Keratinocyte (primary cell): ENCODE results near the gene SMOC1. TPM values are rescaled to one million over a fixed set of nuclear protein-coding genes. Genes with fewer than 3 reads are reported as not detected.

Experiments
- DNase-seq: peaks from one replicate; pipeline ENCODE4 v3.0.0-alpha.2; 2011; ENCODE audit warnings: low read depth, missing footprints, low spot score
- FAIRE-seq: peaks from 2 replicates; lab custom pipeline; 2011; peaks lifted over from hg19 to GRCh38; lab: Jason Lieb, UNC
- H2AFZ ChIP-seq: 2 replicates; pipeline ENCODE4 v1.6.0; 2012; ENCODE audit warnings: low read length, control low read depth, inconsistent platforms; ENCODE audit not compliant: control insufficient read depth
- H3K27ac ChIP-seq: 2 replicates; pipeline ENCODE4 v1.5.1; 2011; ENCODE audit warnings: low read length; ENCODE audit not compliant: control insufficient read depth, insufficient read depth
- H3K27me3 ChIP-seq: 3 replicates; pipeline ENCODE4 v1.6.0; 2011; ENCODE audit warnings: low read length; ENCODE audit not compliant: control insufficient read depth, insufficient read depth; ENCODE audit errors: extremely low read depth
- H3K36me3 ChIP-seq, 2 experiments: 2 replicates in 1 of 2; 3 replicates in 1 of 2; pipeline ENCODE4 v1.5.1; 2011; ENCODE audit warnings: low read length in 2 of 2, mild to moderate bottlenecking in 1 of 2; ENCODE audit not compliant: control insufficient read depth in 2 of 2, insufficient read depth in 2 of 2; ENCODE audit errors: extremely low read depth in 1 of 2
- H3K4me1 ChIP-seq: 3 replicates; pipeline ENCODE4 v1.5.1; 2011; ENCODE audit warnings: low read length; ENCODE audit not compliant: control insufficient read depth, insufficient read depth; ENCODE audit errors: extremely low read depth
- H3K4me2 ChIP-seq: 3 replicates; pipeline ENCODE4 v1.6.0; 2011; ENCODE audit warnings: low read depth, low read length; ENCODE audit not compliant: control insufficient read depth, insufficient read depth; ENCODE audit errors: extremely low read depth
- H3K4me3 ChIP-seq, 3 experiments: fragments of 200-600 bp in 1 of 3; sonication (generic) in 1 of 3; 2 replicates in 2 of 3; 3 replicates in 1 of 3; pipeline ENCODE4 v1.5.1; 2011 to 2016; ENCODE audit warnings: low read length in 3 of 3, mild to moderate bottlenecking in 3 of 3, control low read depth in 2 of 3, inconsistent platforms in 1 of 3, low read depth in 1 of 3, mixed read lengths in 1 of 3, mixed run types in 1 of 3, moderate library complexity in 1 of 3; ENCODE audit not compliant: control insufficient read depth in 2 of 3, insufficient read depth in 2 of 3; ENCODE audit errors: extremely low read depth in 1 of 3
- H3K79me2 ChIP-seq: 2 replicates; pipeline ENCODE4 v1.6.0; 2012; ENCODE audit warnings: low read length; ENCODE audit not compliant: control insufficient read depth, insufficient read depth
- H3K9ac ChIP-seq: 3 replicates; pipeline ENCODE4 v1.6.0; 2011; ENCODE audit warnings: low read length; ENCODE audit not compliant: control insufficient read depth, insufficient read depth; ENCODE audit errors: extremely low read depth
- H3K9me1 ChIP-seq: 3 replicates; pipeline ENCODE4 v1.6.0; 2011; ENCODE audit warnings: low read length; ENCODE audit not compliant: control insufficient read depth, insufficient read depth; ENCODE audit errors: extremely low read depth
- H3K9me3 ChIP-seq: 2 replicates; pipeline ENCODE4 v1.5.1; 2012; ENCODE audit warnings: low read depth, low read length; ENCODE audit not compliant: control insufficient read depth
- H4K20me1 ChIP-seq: 3 replicates; pipeline ENCODE4 v1.6.0; 2011; ENCODE audit warnings: low read length; ENCODE audit not compliant: control insufficient read depth, insufficient read depth; ENCODE audit errors: extremely low read depth
- EZH2 ChIP-seq: IDR thresholded peaks from one replicate; pipeline ENCODE4 v1.6.1; 2012; ENCODE audit warnings: inconsistent platforms, mild to moderate bottlenecking, low read length, moderate library complexity
- dilution Hi-C: fragments of 300-500 bp; cut with MboI; formaldehyde crosslinking; loops from one replicate; pipeline ENCODE4 v1.7.0; 2020; ENCODE audit warnings: low sequenced_read_pairs; ENCODE audit not compliant: extremely low pct_ligation_motif_present
- polyA plus RNA-seq, 5 experiments: library from polyadenylated mRNA; depleted of rRNA in 3 of 5; stranded (reverse) in 3 of 5; stranded (forward) in 1 of 5; unstranded in 1 of 5; fragments of >200 nt; gene quantifications; 1 replicate in 1 of 5; 2 replicates in 3 of 5; 3 replicates in 1 of 5; pipeline versions ENCODE4 v1.2.1 to v1.2.3, GENCODE V29; 2011 to 2012; ENCODE audit warnings: missing spikeins in 2 of 5, low read depth in 1 of 5, low replicate concordance in 1 of 5
- TF ChIP-seq, protein P1 (sequence below), 3 experiments: IDR thresholded peaks in 1 of 3; conservative IDR thresholded peaks in 1 of 3; optimal IDR thresholded peaks in 1 of 3; 2 replicates in 2 of 3; 3 replicates in 1 of 3; pipeline versions ENCODE3 to v1.5.1; 2011; ENCODE audit warnings: low read length in 3 of 3, mild to moderate bottlenecking in 3 of 3, moderate library complexity in 2 of 3, control low read depth in 1 of 3, inconsistent platforms in 1 of 3; ENCODE audit not compliant: insufficient read depth in 2 of 3; ENCODE audit errors: extremely low read depth in 1 of 3

The SMOC1 gene
- polyA plus RNA-seq, 1 donor (not counting 4 experiments of a cell fraction or from before 2014, with no cell fraction given), result 6.0 TPM

GRCh38 chr14:69850086-69850735 is 29.0 kb upstream of the SMOC1 start:
- Histone ChIP-seq H3K9me1 (no peaks in the 10 kb centered on the region), H3K27ac (no peak overlapping the region), H3K9ac (no peak overlapping the region), H3K4me1 (no peaks in the 10 kb centered on the region), H3K4me2 (no peak overlapping the region), H3K9me3 (no peaks in the 10 kb centered on the region), H4K20me1 (no peaks in the 10 kb centered on the region), H3K27me3 (peaks cover 10% of the 10 kb centered on the region), H3K4me3 (no peak overlapping the region), H3K79me2 (no peaks in the 10 kb centered on the region), H2AFZ (no peak overlapping the region), H3K36me3 (no peaks in the 10 kb centered on the region)
- dilution Hi-C loops, result no loop called here
- TF ChIP-seq, protein P1, sequence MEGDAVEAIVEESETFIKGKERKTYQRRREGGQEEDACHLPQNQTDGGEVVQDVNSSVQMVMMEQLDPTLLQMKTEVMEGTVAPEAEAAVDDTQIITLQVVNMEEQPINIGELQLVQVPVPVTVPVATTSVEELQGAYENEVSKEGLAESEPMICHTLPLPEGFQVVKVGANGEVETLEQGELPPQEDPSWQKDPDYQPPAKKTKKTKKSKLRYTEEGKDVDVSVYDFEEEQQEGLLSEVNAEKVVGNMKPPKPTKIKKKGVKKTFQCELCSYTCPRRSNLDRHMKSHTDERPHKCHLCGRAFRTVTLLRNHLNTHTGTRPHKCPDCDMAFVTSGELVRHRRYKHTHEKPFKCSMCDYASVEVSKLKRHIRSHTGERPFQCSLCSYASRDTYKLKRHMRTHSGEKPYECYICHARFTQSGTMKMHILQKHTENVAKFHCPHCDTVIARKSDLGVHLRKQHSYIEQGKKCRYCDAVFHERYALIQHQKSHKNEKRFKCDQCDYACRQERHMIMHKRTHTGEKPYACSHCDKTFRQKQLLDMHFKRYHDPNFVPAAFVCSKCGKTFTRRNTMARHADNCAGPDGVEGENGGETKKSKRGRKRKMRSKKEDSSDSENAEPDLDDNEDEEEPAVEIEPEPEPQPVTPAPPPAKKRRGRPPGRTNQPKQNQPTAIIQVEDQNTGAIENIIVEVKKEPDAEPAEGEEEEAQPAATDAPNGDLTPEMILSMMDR (optimal IDR thresholded peaks at IDR 0.05 in 1 of 3, IDR thresholded peaks at IDR 0.05 in 1 of 3, conservative IDR thresholded peaks at IDR 0.05 in 1 of 3; ENCODE audit: extremely low read depth in 1 of 3, insufficient read depth in 2 of 3, low read length in 3 of 3), result no peak
- no peak for TF ChIP-seq EZH2
- no peak for FAIRE-seq
- no peak for DNase-seq

DNA sequence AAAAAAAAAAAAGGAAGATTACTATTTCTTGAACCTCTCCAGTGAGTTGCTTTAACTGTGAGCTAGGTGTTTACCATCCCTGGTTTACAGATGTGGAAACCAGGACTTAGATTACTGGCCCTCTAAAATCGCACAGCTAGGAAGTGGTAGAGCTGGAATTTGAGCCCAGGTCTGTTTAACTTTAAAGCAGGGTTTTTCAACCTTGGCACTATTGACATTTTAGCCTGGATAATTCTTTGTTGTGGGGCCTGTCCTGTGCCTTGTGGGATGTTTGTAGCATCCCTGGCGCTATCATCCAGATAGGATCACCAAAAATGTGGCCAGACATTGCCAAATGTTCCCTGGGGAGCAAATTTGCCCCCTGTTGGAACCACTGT is 28.5 kb upstream of the SMOC1 start:
- H3K79me2 ChIP-seq, result no peaks in the 10 kb centered on the region
- DNase-seq, result no peak
- FAIRE-seq, result no peak
- peaks cover 11% of the 10 kb centered on the region for H3K27me3 ChIP-seq
- TF ChIP-seq, protein P1 (optimal IDR thresholded peaks at IDR 0.05 in 1 of 3, IDR thresholded peaks at IDR 0.05 in 1 of 3, conservative IDR thresholded peaks at IDR 0.05 in 1 of 3; ENCODE audit: extremely low read depth in 1 of 3, insufficient read depth in 2 of 3, low read length in 3 of 3), result no peak
- no peak for TF ChIP-seq EZH2
- H3K4me3 ChIP-seq, result no peak overlapping the region
- no peak overlapping the region for H3K27ac ChIP-seq
- H3K36me3 ChIP-seq, result no peaks in the 10 kb centered on the region
- H2AFZ ChIP-seq, result no peak overlapping the region
- no peaks in the 10 kb centered on the region for H3K9me3 ChIP-seq
- H3K9me1 ChIP-seq, result no peaks in the 10 kb centered on the region
- H3K4me1 ChIP-seq, result no peaks in the 10 kb centered on the region
- no peak overlapping the region for H3K4me2 ChIP-seq
- no peak overlapping the region for H3K9ac ChIP-seq
- no peaks in the 10 kb centered on the region for H4K20me1 ChIP-seq
- dilution Hi-C loops, result no loop called here
